Stimulated activated CD8-positive, alpha-beta memory T cell treated with anti-CD3 and anti-CD28 coated beads, Interleukin-7, amount 100 ng/mL, for 48 hours (primary cell): ENCODE data around the gene ZBED1.
"Not testable (repeated sequence)": the region's sequence is repeated elsewhere in the genome, so short reads cannot be mapped to it uniquely, and the experiment has no call there.

ENCODE experiments used
- DNase-seq, 2 donors: peaks; one replicate each; pipeline ENCODE4 v3.0.0-alpha.2; 2020; ENCODE audit warnings: low read depth in 1 of 2; ENCODE audit errors: extremely low read depth in 1 of 2

ZBED1 gene

GRCh38 chrX:2477313-2477712, 23.5 kb downstream of the ZBED1 start:
- DNase-seq = not testable (repeated sequence)

- DNase-seq = no peak
These were observed 25.6 kb downstream of the ZBED1 start for GRCh38 chrX:2474963-2475726.

GRCh38 chrX:2474280-2474962, 26.4 kb downstream of the ZBED1 start:
- no peak for DNase-seq

- not testable (repeated sequence) for DNase-seq
These were observed 27.7 kb downstream of the ZBED1 start for GRCh38 chrX:2473064-2473463.

GRCh38 chrX:2471641-2472040, 29.1 kb downstream of the ZBED1 start:
- no peak for DNase-seq

GRCh38 chrX:2471126-2471525, 29.6 kb downstream of the ZBED1 start:
- DNase-seq = not testable (repeated sequence)

- DNase-seq = not testable (repeated sequence)
These were observed 30.9 kb downstream of the ZBED1 start for GRCh38 chrX:2469852-2470251.

- DNase-seq = no peak
These were observed 31.5 kb downstream of the ZBED1 start for GRCh38 chrX:2469196-2469685.

- DNase-seq = no peak
These were observed 32.2 kb downstream of the ZBED1 start for GRCh38 chrX:2468261-2469195.

GRCh38 chrX:2466876-2467656, 33.7 kb downstream of the ZBED1 start:
- DNase-seq = no peak

GRCh38 chrX:2464677-2465166, 36.1 kb downstream of the ZBED1 start:
- no peak for DNase-seq

- no peak for DNase-seq
These were observed 36.7 kb downstream of the ZBED1 start for GRCh38 chrX:2463973-2464676.

GRCh38 chrX:2463481-2463880, 37.3 kb downstream of the ZBED1 start:
- DNase-seq = not testable (repeated sequence)

- no peak for DNase-seq
These were observed 38.0 kb downstream of the ZBED1 start for GRCh38 chrX:2462780-2463179.

GRCh38 chrX:2462074-2462473, 38.7 kb downstream of the ZBED1 start:
- no peak for DNase-seq

- no peak for DNase-seq
These were observed 39.1 kb downstream of the ZBED1 start for GRCh38 chrX:2461711-2462016.

- not testable (repeated sequence) for DNase-seq
These were observed 39.7 kb downstream of the ZBED1 start for GRCh38 chrX:2460821-2461710.

- not testable (repeated sequence) for DNase-seq
These were observed 40.7 kb downstream of the ZBED1 start for GRCh38 chrX:2460048-2460447.

- DNase-seq = no peak
These were observed 42.5 kb downstream of the ZBED1 start for GRCh38 chrX:2458309-2458708.
